HepG2 (cell line): ENCODE measurements around the gene GABRG3.

Experiments
- CTCF ChIP-seq: sonication (generic); formaldehyde crosslinking; IDR thresholded peaks from 2 replicates; pipeline ENCODE4 v1.5.0; 2020; ENCODE audit warnings: mild to moderate bottlenecking, missing genetic modification reagents, moderate library complexity
- POLR2A ChIP-seq, 2 experiments: IDR thresholded peaks; 2 replicates each; pipeline ENCODE4 v1.6.1; 2011; ENCODE audit warnings: low read depth in 2 of 2, low read length in 2 of 2, mild to moderate bottlenecking in 1 of 2, moderate library complexity in 1 of 2; ENCODE audit not compliant: insufficient read depth in 1 of 2
- TCF7L2 ChIP-seq: IDR thresholded peaks from 2 replicates; pipeline ENCODE4 v1.6.1; 2011; ENCODE audit warnings: mild to moderate bottlenecking, low read depth, low read length, moderate library complexity

GRCh38 chr15:27433604-27434003 is 462.6 kb downstream of the GABRG3 start:
- TF ChIP-seq POLR2A (IDR thresholded peaks at IDR 0.05; ENCODE audit: insufficient read depth in 1 of 2, low read depth in 2 of 2, low read length in 2 of 2) = no peak
- no peak for TF ChIP-seq TCF7L2
- TF ChIP-seq CTCF (CRISPR knock-in tag) = no peak
